ENCODE measurements around the gene DIAPH2.

DNA sequence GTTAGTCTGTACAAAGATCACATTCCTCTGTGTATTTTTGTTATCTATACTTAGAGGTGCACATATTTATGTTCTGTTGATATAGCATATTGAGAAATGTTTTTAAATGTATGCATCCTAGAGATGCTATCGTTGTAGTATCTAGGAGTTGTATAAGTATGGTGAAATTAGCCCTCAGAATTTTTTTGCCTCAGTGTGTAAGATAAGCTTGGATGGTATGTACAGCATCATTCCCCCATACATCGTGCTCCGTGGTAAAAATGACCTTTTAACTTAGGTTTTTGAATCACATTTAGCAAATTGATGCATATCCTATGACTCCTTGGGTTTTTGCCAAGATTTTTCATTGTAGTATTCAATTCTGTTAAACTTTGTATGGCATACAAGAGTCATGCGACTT is 312.6 kb downstream of the DIAPH2 start:
- no peak for TF ChIP-seq POLR2A (IDR thresholded peaks at IDR 0.05; ENCODE audit: borderline replicate concordance, extremely low read depth, insufficient read depth, insufficient read length)
- no peak for TF ChIP-seq EZH2 (IDR thresholded peaks at IDR 0.05)
- TF ChIP-seq CBX3 (IDR thresholded peaks at IDR 0.05; ENCODE audit: low read depth), result no peak

Measured in HCT116 (cell line).